NCI-H1092 treated with DMSO at 0.1 percent for 48 hours (cell line): ENCODE results near the gene PBX3.

Source experiments
- DNase-seq: peaks from one replicate; lab custom pipeline; 2025; lab: John Stamatoyannopoulos, UW

PBX3 gene

GRCh38 chr9:125867751-125868415 lies 120.7 kb downstream of the PBX3 start:
- DNase-seq = peak; percentile 31

GRCh38 chr9:125878164-125878631 lies 131.0 kb downstream of the PBX3 start:
- no peak for DNase-seq

GRCh38 chr9:125881042-125881441 lies 133.9 kb downstream of the PBX3 start:
- DNase-seq = no peak

GRCh38 chr9:125883565-125884217 lies 136.5 kb downstream of the PBX3 start:
- DNase-seq = no peak

GRCh38 chr9:125884218-125884595 lies 137.0 kb downstream of the PBX3 start:
- no peak for DNase-seq

- DNase-seq = no peak
Measured at GRCh38 chr9:125885405-125886034, 138.3 kb downstream of the PBX3 start.

GRCh38 chr9:125886365-125886764 lies 139.2 kb downstream of the PBX3 start:
- DNase-seq = no peak

GRCh38 chr9:125887172-125887571 lies 140.0 kb downstream of the PBX3 start:
- peak; percentile 94 for DNase-seq

- peak; percentile 74 for DNase-seq
Measured at GRCh38 chr9:125888211-125888610, 141.0 kb downstream of the PBX3 start.

- DNase-seq = peak; percentile 77
Measured at GRCh38 chr9:125889112-125889475, 141.9 kb downstream of the PBX3 start.

GRCh38 chr9:125889476-125890419 lies 142.6 kb downstream of the PBX3 start:
- peak; percentile 77 for DNase-seq

- peak; percentile 51 for DNase-seq
Measured at GRCh38 chr9:125890826-125891225, 143.7 kb downstream of the PBX3 start.

GRCh38 chr9:125893277-125893676 lies 146.1 kb downstream of the PBX3 start:
- DNase-seq = no peak

GRCh38 chr9:125894566-125894965 lies 147.4 kb downstream of the PBX3 start:
- peak; percentile 60 for DNase-seq

- DNase-seq = no peak
Measured at GRCh38 chr9:125896404-125896803, 149.2 kb downstream of the PBX3 start.

- DNase-seq = no peak
Measured at GRCh38 chr9:125896964-125897363, 149.8 kb downstream of the PBX3 start.

GRCh38 chr9:125897481-125897880 lies 150.3 kb downstream of the PBX3 start:
- no peak for DNase-seq

- no peak for DNase-seq
Measured at GRCh38 chr9:125902214-125902613, 155.0 kb downstream of the PBX3 start.

- DNase-seq = no peak
Measured at GRCh38 chr9:125902831-125903512, 155.8 kb downstream of the PBX3 start.

GRCh38 chr9:125904155-125904851 lies 157.1 kb downstream of the PBX3 start:
- peak; percentile 96 for DNase-seq

GRCh38 chr9:125906144-125906543 lies 159.0 kb downstream of the PBX3 start:
- DNase-seq = no peak
